Neutrophil (primary cell): Measurements from ENCODE around the gene GBP5.
"Not testable (repeated sequence)": the region's sequence is repeated elsewhere in the genome, so short reads cannot be mapped to it uniquely, and the experiment has no call there.

Experiments used
- H3K27ac ChIP-seq: fragments of 200-600 bp; sonication (generic); 2 replicates; pipeline ENCODE4 v1.5.1; 2016; ENCODE audit warnings: mild to moderate bottlenecking, moderate library complexity
- H3K27me3 ChIP-seq: fragments of 200-600 bp; sonication (generic); 2 replicates; pipeline ENCODE4 v1.6.0; 2016; ENCODE audit warnings: mild to moderate bottlenecking
- H3K36me3 ChIP-seq: fragments of 200-600 bp; sonication (generic); 2 replicates; pipeline ENCODE4 v1.5.1; 2017
- H3K4me1 ChIP-seq, 2 experiments: fragments of 200-600 bp in 1 of 2; sonication (generic) in 1 of 2; 1 replicate in 1 of 2; 2 replicates in 1 of 2; pipeline versions ENCODE4 v1.5.1 to v1.6.1; 2013 to 2016; ENCODE audit warnings: low read depth in 1 of 2, low read length in 1 of 2, mild to moderate bottlenecking in 1 of 2, moderate library complexity in 1 of 2; ENCODE audit not compliant: control insufficient read depth in 1 of 2, insufficient read depth in 1 of 2
- H3K4me3 ChIP-seq, 2 experiments: fragments of 200-600 bp in 1 of 2; sonication (generic) in 1 of 2; 1 replicate in 1 of 2; 2 replicates in 1 of 2; pipeline ENCODE4 v1.5.1; 2013 to 2016; ENCODE audit warnings: low read depth in 1 of 2, low read length in 1 of 2, mild to moderate bottlenecking in 1 of 2, moderate library complexity in 1 of 2
- H3K9me3 ChIP-seq: fragments of 200-600 bp; sonication (generic); 2 replicates; pipeline ENCODE4 v1.5.1; 2016
- CTCF ChIP-seq: fragments of 200-600 bp; sonication (generic); IDR thresholded peaks from 2 replicates; pipeline ENCODE4 v1.5.1; 2016; ENCODE audit warnings: antibody characterized with exemption

Gene GBP5

GRCh38 chr1:89288051-89288340 is 15.3 kb upstream of the GBP5 start:
- peaks cover 0 to 16% of the 10 kb centered on the region in 2 experiments for H3K4me1 ChIP-seq
- no peak for TF ChIP-seq CTCF
- H3K36me3 ChIP-seq = no peaks in the 10 kb centered on the region
- H3K27me3 ChIP-seq = no peaks in the 10 kb centered on the region
- H3K27ac ChIP-seq = no peak overlapping the region
- H3K4me3 ChIP-seq = no peak overlapping the region
- peaks cover 8% of the 10 kb centered on the region for H3K9me3 ChIP-seq

GRCh38 chr1:89287181-89288050 is 14.8 kb upstream of the GBP5 start:
- no peak overlapping the region for H3K4me3 ChIP-seq
- no peak for TF ChIP-seq CTCF
- H3K4me1 ChIP-seq = peaks cover 0 to 16% of the 10 kb centered on the region in 2 experiments
- peaks cover 4% of the 10 kb centered on the region for H3K9me3 ChIP-seq
- no peaks in the 10 kb centered on the region for H3K27me3 ChIP-seq
- no peaks in the 10 kb centered on the region for H3K36me3 ChIP-seq
- H3K27ac ChIP-seq = peak overlapping the region; percentile 59

GRCh38 chr1:89286549-89287180 is 14.0 kb upstream of the GBP5 start:
- Histone ChIP-seq H3K4me1 (peaks cover 0 to 16% of the 10 kb centered on the region in 2 experiments), H3K27me3 (no peaks in the 10 kb centered on the region), H3K27ac (peak overlapping the region; percentile 59), H3K9me3 (no peaks in the 10 kb centered on the region), H3K36me3 (no peaks in the 10 kb centered on the region), H3K4me3 (no peak overlapping the region)
- TF ChIP-seq CTCF = no peak

- TF ChIP-seq CTCF = no peak
- no peak overlapping the region for H3K4me3 ChIP-seq
- no peaks in the 10 kb centered on the region for H3K9me3 ChIP-seq
- no peaks in the 10 kb centered on the region for H3K36me3 ChIP-seq
- no peaks in the 10 kb centered on the region for H3K27me3 ChIP-seq
- peak overlapping the region; percentile 59 for H3K27ac ChIP-seq
- peaks cover 0 to 18% of the 10 kb centered on the region in 2 experiments for H3K4me1 ChIP-seq
These were observed 13.2 kb upstream of the GBP5 start for GRCh38 chr1:89285745-89286380.

- not testable (repeated sequence) for H3K27ac ChIP-seq, H3K36me3 ChIP-seq, H3K9me3 ChIP-seq, H3K27me3 ChIP-seq, H3K4me3 ChIP-seq
- peaks cover 0 to 23% of the 10 kb centered on the region in 2 experiments for H3K4me1 ChIP-seq
These were observed 11.6 kb upstream of the GBP5 start for GRCh38 chr1:89284078-89284763.
